ENCODE data around the gene PNKD.
"Not testable (repeated sequence)": the region's sequence is repeated elsewhere in the genome, so short reads cannot be mapped to it uniquely, and the experiment has no call there.

The PNKD gene

GRCh38 chr2:218292048-218293014 lies 22.0 kb downstream of the PNKD start, which contains the start of gene TMBIM1:
Gene TMBIM1, minus strand, starts transcription at chr2:218292503. Its CDS starts 10,362 bp downstream, at chr2:218282141.
- peak; percentile 88 for DNase-seq (ENCODE audit: low spot score)

- DNase-seq (ENCODE audit: low spot score): no peak
Measured at GRCh38 chr2:218293715-218294429, 23.6 kb downstream of the PNKD start.

- DNase-seq (ENCODE audit: low spot score): no peak
Measured at GRCh38 chr2:218294430-218295022, 24.2 kb downstream of the PNKD start.

GRCh38 chr2:218295029-218295428 lies 24.7 kb downstream of the PNKD start:
- no peak for DNase-seq (ENCODE audit: low spot score)

GRCh38 chr2:218296200-218296599 lies 25.9 kb downstream of the PNKD start:
- DNase-seq (ENCODE audit: low spot score): no peak

GRCh38 chr2:218296847-218297246 lies 26.5 kb downstream of the PNKD start:
- no peak for DNase-seq (ENCODE audit: low spot score)

- DNase-seq (ENCODE audit: low spot score): no peak
Measured at GRCh38 chr2:218298314-218298875, 28.1 kb downstream of the PNKD start.

GRCh38 chr2:218300141-218300540 lies 29.8 kb downstream of the PNKD start:
- DNase-seq (ENCODE audit: low spot score): no peak

- peak; percentile 91 for DNase-seq (ENCODE audit: low spot score)
Measured at GRCh38 chr2:218301176-218301819, 31.0 kb downstream of the PNKD start.

GRCh38 chr2:218305383-218305782 lies 35.1 kb downstream of the PNKD start:
- no peak for DNase-seq (ENCODE audit: low spot score)

GRCh38 chr2:218306184-218306920 lies 36.0 kb downstream of the PNKD start:
- no peak for DNase-seq (ENCODE audit: low spot score)

- no peak for DNase-seq (ENCODE audit: low spot score)
Measured at GRCh38 chr2:218307415-218308090, 37.2 kb downstream of the PNKD start.

- DNase-seq (ENCODE audit: low spot score): no peak
Measured at GRCh38 chr2:218310853-218311540, 40.7 kb downstream of the PNKD start.

GRCh38 chr2:218311541-218312266 lies 41.4 kb downstream of the PNKD start:
- not testable (repeated sequence) for DNase-seq (ENCODE audit: low spot score)

GRCh38 chr2:218312267-218312756 lies 42.0 kb downstream of the PNKD start:
- no peak for DNase-seq (ENCODE audit: low spot score)

- no peak for DNase-seq (ENCODE audit: low spot score)
Measured at GRCh38 chr2:218313356-218313755, 43.0 kb downstream of the PNKD start.

- DNase-seq (ENCODE audit: low spot score): not testable (repeated sequence)
Measured at GRCh38 chr2:218314764-218315163, 44.4 kb downstream of the PNKD start.

- DNase-seq (ENCODE audit: low spot score): no peak
Measured at GRCh38 chr2:218315397-218315796, 45.1 kb downstream of the PNKD start.

GRCh38 chr2:218317303-218317630 lies 46.9 kb downstream of the PNKD start:
- no peak for DNase-seq (ENCODE audit: low spot score)

Data from hematopoietic multipotent progenitor cell treated with erythropoietin and hydrocortisone succinate and interleukin-3 and kit ligand, for 15 days (in vitro differentiated cells).